Keratinocyte (primary cell): ENCODE results near the gene CNTNAP5. TPM values are rescaled to one million over a fixed set of nuclear protein-coding genes. Genes with fewer than 3 reads are reported as not detected.

Experiments used
- DNase-seq: peaks from one replicate; pipeline ENCODE4 v3.0.0-alpha.2; 2011; ENCODE audit warnings: low read depth, missing footprints, low spot score
- FAIRE-seq: peaks from 2 replicates; lab custom pipeline; 2011; peaks lifted over from hg19 to GRCh38; lab: Jason Lieb, UNC
- H2AFZ ChIP-seq: 2 replicates; pipeline ENCODE4 v1.6.0; 2012; ENCODE audit warnings: low read length, control low read depth, inconsistent platforms; ENCODE audit not compliant: control insufficient read depth
- H3K27ac ChIP-seq: 2 replicates; pipeline ENCODE4 v1.5.1; 2011; ENCODE audit warnings: low read length; ENCODE audit not compliant: control insufficient read depth, insufficient read depth
- H3K27me3 ChIP-seq: 3 replicates; pipeline ENCODE4 v1.6.0; 2011; ENCODE audit warnings: low read length; ENCODE audit not compliant: control insufficient read depth, insufficient read depth; ENCODE audit errors: extremely low read depth
- H3K36me3 ChIP-seq, 2 experiments: 2 replicates in 1 of 2; 3 replicates in 1 of 2; pipeline ENCODE4 v1.5.1; 2011; ENCODE audit warnings: low read length in 2 of 2, mild to moderate bottlenecking in 1 of 2; ENCODE audit not compliant: control insufficient read depth in 2 of 2, insufficient read depth in 2 of 2; ENCODE audit errors: extremely low read depth in 1 of 2
- H3K4me1 ChIP-seq: 3 replicates; pipeline ENCODE4 v1.5.1; 2011; ENCODE audit warnings: low read length; ENCODE audit not compliant: control insufficient read depth, insufficient read depth; ENCODE audit errors: extremely low read depth
- H3K4me2 ChIP-seq: 3 replicates; pipeline ENCODE4 v1.6.0; 2011; ENCODE audit warnings: low read depth, low read length; ENCODE audit not compliant: control insufficient read depth, insufficient read depth; ENCODE audit errors: extremely low read depth
- H3K4me3 ChIP-seq, 3 experiments: fragments of 200-600 bp in 1 of 3; sonication (generic) in 1 of 3; 2 replicates in 2 of 3; 3 replicates in 1 of 3; pipeline ENCODE4 v1.5.1; 2011 to 2016; ENCODE audit warnings: low read length in 3 of 3, mild to moderate bottlenecking in 3 of 3, control low read depth in 2 of 3, inconsistent platforms in 1 of 3, low read depth in 1 of 3, mixed read lengths in 1 of 3, mixed run types in 1 of 3, moderate library complexity in 1 of 3; ENCODE audit not compliant: control insufficient read depth in 2 of 3, insufficient read depth in 2 of 3; ENCODE audit errors: extremely low read depth in 1 of 3
- H3K79me2 ChIP-seq: 2 replicates; pipeline ENCODE4 v1.6.0; 2012; ENCODE audit warnings: low read length; ENCODE audit not compliant: control insufficient read depth, insufficient read depth
- H3K9ac ChIP-seq: 3 replicates; pipeline ENCODE4 v1.6.0; 2011; ENCODE audit warnings: low read length; ENCODE audit not compliant: control insufficient read depth, insufficient read depth; ENCODE audit errors: extremely low read depth
- H3K9me1 ChIP-seq: 3 replicates; pipeline ENCODE4 v1.6.0; 2011; ENCODE audit warnings: low read length; ENCODE audit not compliant: control insufficient read depth, insufficient read depth; ENCODE audit errors: extremely low read depth
- H3K9me3 ChIP-seq: 2 replicates; pipeline ENCODE4 v1.5.1; 2012; ENCODE audit warnings: low read depth, low read length; ENCODE audit not compliant: control insufficient read depth
- H4K20me1 ChIP-seq: 3 replicates; pipeline ENCODE4 v1.6.0; 2011; ENCODE audit warnings: low read length; ENCODE audit not compliant: control insufficient read depth, insufficient read depth; ENCODE audit errors: extremely low read depth
- CTCF ChIP-seq, 3 experiments: IDR thresholded peaks in 1 of 3; conservative IDR thresholded peaks in 1 of 3; optimal IDR thresholded peaks in 1 of 3; 2 replicates in 2 of 3; 3 replicates in 1 of 3; pipeline versions ENCODE3 to v1.5.1; 2011; ENCODE audit warnings: low read length in 3 of 3, mild to moderate bottlenecking in 3 of 3, moderate library complexity in 2 of 3, control low read depth in 1 of 3, inconsistent platforms in 1 of 3; ENCODE audit not compliant: insufficient read depth in 2 of 3; ENCODE audit errors: extremely low read depth in 1 of 3
- EZH2 ChIP-seq: IDR thresholded peaks from one replicate; pipeline ENCODE4 v1.6.1; 2012; ENCODE audit warnings: inconsistent platforms, mild to moderate bottlenecking, low read length, moderate library complexity
- dilution Hi-C: fragments of 300-500 bp; cut with MboI; formaldehyde crosslinking; loops from one replicate; pipeline ENCODE4 v1.7.0; 2020; ENCODE audit warnings: low sequenced_read_pairs; ENCODE audit not compliant: extremely low pct_ligation_motif_present
- polyA plus RNA-seq, 5 experiments: library from polyadenylated mRNA; depleted of rRNA in 3 of 5; stranded (reverse) in 3 of 5; stranded (forward) in 1 of 5; unstranded in 1 of 5; fragments of >200 nt; gene quantifications; 1 replicate in 1 of 5; 2 replicates in 3 of 5; 3 replicates in 1 of 5; pipeline versions ENCODE4 v1.2.1 to v1.2.3, GENCODE V29; 2011 to 2012; ENCODE audit warnings: missing spikeins in 2 of 5, low read depth in 1 of 5, low replicate concordance in 1 of 5

The CNTNAP5 gene
- polyA plus RNA-seq, 1 donor (not counting 4 experiments of a cell fraction or from before 2014, with no cell fraction given) = not detected

DNA sequence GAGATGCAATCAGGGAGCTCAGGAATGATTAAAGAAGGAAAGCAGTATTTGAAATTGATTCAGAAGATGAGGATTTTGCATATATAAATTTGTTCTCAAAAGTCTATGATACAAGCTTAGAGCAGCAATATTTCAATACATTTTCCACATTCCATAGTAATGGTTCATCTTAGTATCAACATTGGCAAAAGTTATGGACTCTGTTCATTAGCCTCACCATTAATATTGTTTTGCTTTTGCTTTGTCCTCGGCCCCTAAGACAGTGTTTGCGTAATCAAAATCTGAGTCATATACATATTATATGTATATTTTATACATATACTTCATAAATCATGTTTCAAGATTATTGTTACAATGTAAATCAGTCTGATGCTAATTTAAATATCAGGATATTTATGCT is 176.6 kb downstream of the CNTNAP5 start:
- H2AFZ ChIP-seq = no peak overlapping the region
- no peaks in the 10 kb centered on the region for H3K9me3 ChIP-seq
- no peak overlapping the region for H3K9ac ChIP-seq
- H3K27me3 ChIP-seq = no peaks in the 10 kb centered on the region
- no peaks in the 10 kb centered on the region for H3K4me1 ChIP-seq
- DNase-seq (no peak), FAIRE-seq (no peak)
- H3K79me2 ChIP-seq = no peaks in the 10 kb centered on the region
- H3K4me3 ChIP-seq = no peak overlapping the region
- H3K36me3 ChIP-seq = no peaks in the 10 kb centered on the region
- H3K4me2 ChIP-seq = no peak overlapping the region
- dilution Hi-C loops = no loop called here
- H4K20me1 ChIP-seq = no peaks in the 10 kb centered on the region
- no peak overlapping the region for H3K27ac ChIP-seq
- TF ChIP-seq EZH2 (no peak), CTCF (optimal IDR thresholded peaks at IDR 0.05 in 1 of 3, IDR thresholded peaks at IDR 0.05 in 1 of 3, conservative IDR thresholded peaks at IDR 0.05 in 1 of 3; ENCODE audit: extremely low read depth in 1 of 3, insufficient read depth in 2 of 3, low read length in 3 of 3) (no peak)
- no peaks in the 10 kb centered on the region for H3K9me1 ChIP-seq

DNA sequence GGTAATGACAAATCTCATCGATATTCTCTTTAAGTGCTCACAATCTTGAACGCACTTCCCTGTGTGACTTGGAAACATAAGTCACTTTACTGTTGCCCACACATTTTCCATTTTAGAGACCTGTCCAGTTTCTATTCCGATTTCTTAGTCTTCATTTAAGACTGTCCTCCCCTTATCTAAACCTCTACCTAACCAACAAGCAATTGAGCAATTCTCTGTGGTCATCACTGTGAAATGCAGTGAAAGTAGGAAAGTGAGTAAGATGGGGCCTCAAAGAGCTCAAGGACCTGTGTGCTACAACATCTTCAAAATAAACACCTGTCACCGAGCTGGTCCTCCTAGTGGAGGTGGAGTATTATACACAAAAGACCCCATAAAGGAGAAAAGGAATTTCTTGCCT is 184.4 kb downstream of the CNTNAP5 start:
- dilution Hi-C loops = no loop called here
- no peak for FAIRE-seq
- TF ChIP-seq CTCF (optimal IDR thresholded peaks at IDR 0.05 in 1 of 3, IDR thresholded peaks at IDR 0.05 in 1 of 3, conservative IDR thresholded peaks at IDR 0.05 in 1 of 3; ENCODE audit: extremely low read depth in 1 of 3, insufficient read depth in 2 of 3, low read length in 3 of 3) (no peak), EZH2 (no peak)
- Histone ChIP-seq H4K20me1 (no peaks in the 10 kb centered on the region), H3K9me1 (no peaks in the 10 kb centered on the region), H3K4me2 (no peak overlapping the region), H3K9me3 (no peaks in the 10 kb centered on the region), H3K4me3 (no peak overlapping the region), H3K27ac (no peak overlapping the region), H3K4me1 (no peaks in the 10 kb centered on the region), H3K27me3 (no peaks in the 10 kb centered on the region), H3K9ac (no peak overlapping the region), H3K36me3 (no peaks in the 10 kb centered on the region), H2AFZ (no peak overlapping the region), H3K79me2 (no peaks in the 10 kb centered on the region)
- DNase-seq = no peak
